CD4-positive, alpha-beta T cell (primary cell): ENCODE results near the gene DDX3X. TPM values are rescaled to one million over a fixed set of nuclear protein-coding genes. Genes with fewer than 3 reads are reported as not detected.

ENCODE experiments used
- ATAC-seq: fragments of 200-7000 bp; cut with Tn5 transposase; one replicate; pipeline ENCODE4 v1.10.0; 2022; ENCODE audit warnings: mild to moderate bottlenecking; ENCODE audit not compliant: poor library complexity
- CTCF ChIA-PET: fragments of 350-600 bp; sonication (Branson Sonifier 250); formaldehyde crosslinking; loops from one replicate; lab custom pipeline; 2021; ENCODE audit warnings: antibody characterized with exemption, inconsistent platforms; lab: Charles Lee
- POLR2A ChIA-PET: fragments of 350-600 bp; sonication (Branson Sonifier 250); formaldehyde crosslinking; loops from one replicate; lab custom pipeline; 2021; ENCODE audit warnings: antibody characterized with exemption, inconsistent platforms; lab: Charles Lee
- DNase-seq, 14 experiments: peaks; one replicate each; pipeline ENCODE4 v3.0.0-alpha.2; 2013 to 2020; ENCODE audit warnings: mixed read lengths in 2 of 14
- H3K27ac ChIP-seq, 2 donors: one replicate each; pipeline versions ENCODE4 v1.5.1 to v1.7.0; 2013; ENCODE audit warnings: low read length in 2 of 2, low read depth in 1 of 2, mild to moderate bottlenecking in 1 of 2
- H3K27me3 ChIP-seq, 2 experiments: 1 replicate in 1 of 2; 2 replicates in 1 of 2; pipeline versions ENCODE4 v1.6.1 to v1.7.0; 2013; ENCODE audit warnings: low read length in 2 of 2, control low read depth in 1 of 2, mild to moderate bottlenecking in 1 of 2, moderate library complexity in 1 of 2; ENCODE audit not compliant: insufficient read depth in 2 of 2, control insufficient read depth in 1 of 2
- H3K36me3 ChIP-seq: one replicate; pipeline ENCODE4 v1.6.1; 2013; ENCODE audit warnings: low read length, control low read depth; ENCODE audit not compliant: insufficient read depth
- H3K4me1 ChIP-seq: one replicate; pipeline ENCODE4 v1.6.1; 2013; ENCODE audit warnings: low read length, control low read depth; ENCODE audit not compliant: insufficient read depth
- H3K4me3 ChIP-seq: one replicate; pipeline ENCODE4 v1.5.1; 2013; ENCODE audit warnings: mild to moderate bottlenecking, low read length, moderate library complexity
- H3K9me3 ChIP-seq, 2 experiments: 1 replicate in 1 of 2; 2 replicates in 1 of 2; pipeline versions ENCODE4 v1.6.1 to v1.7.0; 2013; ENCODE audit warnings: low read length in 2 of 2, mild to moderate bottlenecking in 2 of 2, control low read depth in 1 of 2, moderate library complexity in 1 of 2; ENCODE audit not compliant: control insufficient read depth in 1 of 2, insufficient read depth in 1 of 2
- H3K27ac Mint-ChIP-seq: one replicate; pipeline ENCODE4 v1.8.0; 2020; ENCODE audit warnings: mixed read lengths
- H3K27me3 Mint-ChIP-seq: one replicate; pipeline ENCODE4 v1.8.0; 2021; ENCODE audit warnings: mixed read lengths
- H3K36me3 Mint-ChIP-seq: one replicate; pipeline ENCODE4 v1.8.0; 2021; ENCODE audit warnings: low read depth, mixed read lengths
- H3K4me1 Mint-ChIP-seq: one replicate; pipeline ENCODE4 v1.8.0; 2021; ENCODE audit warnings: low read depth, mixed read lengths
- H3K4me3 Mint-ChIP-seq: one replicate; pipeline ENCODE4 v1.8.0; 2020; ENCODE audit warnings: mild to moderate bottlenecking, mixed read lengths
- H3K9me3 Mint-ChIP-seq: one replicate; pipeline ENCODE4 v1.8.0; 2020; ENCODE audit warnings: mixed read lengths
- CTCF ChIP-seq: fragments of 200-600 bp; IDR thresholded peaks from one replicate; pipeline ENCODE4 v1.8.0; 2022; ENCODE audit warnings: antibody characterized with exemption, mild to moderate bottlenecking
- intact Hi-C, 2 experiments: fragments of 100-400 bp; cut with DNase I in 1 of 2; cut with micrococcal nuclease in 1 of 2; formaldehyde crosslinking; loops; one replicate each; pipeline versions ENCODE4 v1.15.1 to v1.9.0; 2023 to 2025; cut with DNase I, micrococcal nuclease
- total RNA-seq, 174 experiments: library from RNA in 2 of 174; stranded (reverse) in 2 of 174; gene quantifications; one replicate each; pipeline ENCODE4 v1.2.3 and lab custom pipeline; 2021 to 2026

DDX3X gene
- total RNA-seq, 2 experiments from 2014 or later, result 610 to 653 TPM

- no peak overlapping the region for H3K27ac ChIP-seq
- DNase-seq (no peak), ATAC-seq (no peak)
- Mint-ChIP-seq H3K9me3 (no peaks in the 10 kb centered on the region), H3K4me1 (no peaks in the 10 kb centered on the region), H3K36me3 (no peaks in the 10 kb centered on the region), H3K27me3 (no peaks in the 10 kb centered on the region), H3K4me3 (no peak overlapping the region), H3K27ac (no peak overlapping the region)
- H3K4me3 ChIP-seq, result no peak overlapping the region
- no peaks in the 10 kb centered on the region for H3K27me3 ChIP-seq
- TF ChIP-seq CTCF, result no peak
- no peaks in the 10 kb centered on the region for H3K4me1 ChIP-seq
- H3K36me3 ChIP-seq, result no peaks in the 10 kb centered on the region
- ChIA-PET CTCF (interaction anchor here (1.1 kb wide), 1 partner anchor 10 kb away, joined by 3 read pairs; no protein-coding TSS in a partner anchor), POLR2A (no interaction called here)
- no peaks in the 10 kb centered on the region for H3K9me3 ChIP-seq
- intact Hi-C loops, result no loop called here
Observed at GRCh38 chrX:41303013-41303412, 30.9 kb upstream of the DDX3X start.

GRCh38 chrX:41304178-41304577 is 29.8 kb upstream of the DDX3X start:
- no peaks in the 10 kb centered on the region for H3K9me3 ChIP-seq
- Mint-ChIP-seq H3K9me3 (no peaks in the 10 kb centered on the region), H3K4me1 (no peaks in the 10 kb centered on the region), H3K27me3 (no peaks in the 10 kb centered on the region), H3K36me3 (no peaks in the 10 kb centered on the region), H3K27ac (no peak overlapping the region), H3K4me3 (no peak overlapping the region)
- no peaks in the 10 kb centered on the region for H3K4me1 ChIP-seq
- no peaks in the 10 kb centered on the region for H3K36me3 ChIP-seq
- H3K4me3 ChIP-seq, result no peak overlapping the region
- no peak overlapping the region for H3K27ac ChIP-seq
- no peak for DNase-seq
- ATAC-seq, result no peak
- ChIA-PET POLR2A (no interaction called here), CTCF (no interaction called here)
- no peak for TF ChIP-seq CTCF
- no peaks in the 10 kb centered on the region for H3K27me3 ChIP-seq
- intact Hi-C loops, result no loop called here

GRCh38 chrX:41308884-41309647 is 24.9 kb upstream of the DDX3X start:
- H3K4me1 Mint-ChIP-seq, result no peaks in the 10 kb centered on the region
- Histone ChIP-seq H3K36me3 (no peaks in the 10 kb centered on the region), H3K4me3 (no peak overlapping the region), H3K9me3 (no peaks in the 10 kb centered on the region), H3K4me1 (no peaks in the 10 kb centered on the region), H3K27ac (no peak overlapping the region), H3K27me3 (no peaks in the 10 kb centered on the region)
- H3K36me3 Mint-ChIP-seq, result no peaks in the 10 kb centered on the region
- H3K27me3 Mint-ChIP-seq, result no peaks in the 10 kb centered on the region
- POLR2A ChIA-PET, result no interaction called here
- CTCF ChIA-PET, result no interaction called here
- H3K9me3 Mint-ChIP-seq, result no peaks in the 10 kb centered on the region
- no peak overlapping the region for H3K4me3 Mint-ChIP-seq
- TF ChIP-seq CTCF, result no peak
- no peak overlapping the region for H3K27ac Mint-ChIP-seq
- intact Hi-C loops, result no loop called here
- DNase-seq, result peak in 2 of 14 experiments; percentile 23 to 34
- no peak for ATAC-seq
